Neural cell (in vitro differentiated cells): ENCODE results near the gene ATP13A1. TPM values are rescaled to one million over a fixed set of nuclear protein-coding genes. Genes with fewer than 3 reads are reported as not detected.

ENCODE experiments used
- H2AFZ ChIP-seq: fragments of 200-600, 300-800 bp; sonication (generic), shearing (Covaris generic); 2 replicates; pipeline ENCODE4 v1.6.0; 2014; ENCODE audit warnings: low read depth, mild to moderate bottlenecking, antibody characterized with exemption, low read length, moderate library complexity
- H3F3A ChIP-seq: fragments of 200-600 bp; shearing (Covaris generic); 2 replicates; pipeline ENCODE4 v1.6.1; 2016; ENCODE audit warnings: mild to moderate bottlenecking, moderate library complexity, mixed read lengths, antibody characterized with exemption, low read length; ENCODE audit not compliant: insufficient read depth, poor library complexity, severe bottlenecking
- H3K27ac ChIP-seq: fragments of 200-600, 300-800 bp; sonication (generic), shearing (Covaris generic); 2 replicates; pipeline ENCODE4 v1.5.1; 2014; ENCODE audit warnings: mild to moderate bottlenecking, low read length, moderate library complexity
- H3K27me3 ChIP-seq: fragments of 300-800, 200-600 bp; sonication (generic), shearing (Covaris generic); 2 replicates; pipeline ENCODE4 v1.6.0; 2014; ENCODE audit warnings: mild to moderate bottlenecking, low read depth, low read length, moderate library complexity; ENCODE audit not compliant: insufficient read depth
- H3K36me3 ChIP-seq: fragments of 300-800, 200-600 bp; sonication (generic), shearing (Covaris generic); 2 replicates; pipeline ENCODE4 v1.5.1; 2014; ENCODE audit warnings: mild to moderate bottlenecking, antibody characterized with exemption, low read length, moderate library complexity; ENCODE audit not compliant: insufficient read depth
- H3K4me2 ChIP-seq: fragments of 300-800, 200-600 bp; sonication (generic), shearing (Covaris generic); 2 replicates; pipeline ENCODE4 v1.6.0; 2014; ENCODE audit warnings: mild to moderate bottlenecking, low read length
- H3K4me3 ChIP-seq: fragments of 300-800, 200-600 bp; sonication (generic), shearing (Covaris generic); 2 replicates; pipeline ENCODE4 v1.5.1; 2014; ENCODE audit warnings: mild to moderate bottlenecking, low read length, moderate library complexity
- H3K79me2 ChIP-seq: fragments of 200-600 bp; shearing (Covaris generic); replicated peaks from 2 replicates; pipeline ENCODE4 v1.6.0; 2014; ENCODE audit warnings: mild to moderate bottlenecking, low read length, moderate library complexity; ENCODE audit not compliant: insufficient read depth
- H3K9ac ChIP-seq: fragments of 300-800, 200-600 bp; sonication (generic), shearing (Covaris generic); 2 replicates; pipeline ENCODE4 v1.6.1; 2016; ENCODE audit warnings: mild to moderate bottlenecking, low read length, mixed read lengths
- H3K9me2 ChIP-seq: fragments of 200-600 bp; shearing (Covaris generic); 2 replicates; pipeline ENCODE4 v1.6.1; 2016; ENCODE audit warnings: mild to moderate bottlenecking, low read length, mixed read lengths; ENCODE audit not compliant: insufficient read depth
- H3K9me3 ChIP-seq: fragments of 200-600, 300-800 bp; sonication (generic), shearing (Covaris generic); 2 replicates; pipeline ENCODE4 v1.6.1; 2016; ENCODE audit warnings: mild to moderate bottlenecking, mixed run types, low read length, moderate library complexity, mixed read lengths
- H4K20me1 ChIP-seq: fragments of 200-600 bp; shearing (Covaris generic); 2 replicates; pipeline ENCODE4 v1.6.1; 2016; ENCODE audit warnings: mild to moderate bottlenecking, mixed run types; ENCODE audit not compliant: insufficient read depth
- CTCF ChIP-seq: fragments of 450-650 bp; IDR thresholded peaks from 2 replicates; pipeline ENCODE4 v1.5.1; 2014; ENCODE audit warnings: antibody characterized with exemption, mild to moderate bottlenecking, moderate library complexity; ENCODE audit not compliant: poor library complexity, severe bottlenecking
- EP300 ChIP-seq: fragments of 450-650 bp; conservative IDR thresholded peaks from 2 replicates; pipeline ENCODE4 v1.6.1; 2014; ENCODE audit warnings: antibody characterized with exemption, mild to moderate bottlenecking, moderate library complexity; ENCODE audit not compliant: poor library complexity, severe bottlenecking
- EZH2 ChIP-seq: fragments of 200-600, 300-800 bp; shearing (Covaris generic), sonication (generic); IDR thresholded peaks from 2 replicates; pipeline ENCODE4 v1.6.1; 2014; ENCODE audit warnings: antibody characterized with exemption, low read length, borderline replicate concordance, mild to moderate bottlenecking; ENCODE audit not compliant: insufficient read depth, poor library complexity, severe bottlenecking
- MXI1 ChIP-seq: fragments of 450-650 bp; conservative IDR thresholded peaks from 2 replicates; pipeline ENCODE4 v1.6.1; 2014; ENCODE audit warnings: antibody characterized with exemption, mild to moderate bottlenecking; ENCODE audit not compliant: poor library complexity, severe bottlenecking
- POLR2AphosphoS5 ChIP-seq: IDR thresholded peaks from 2 replicates; pipeline ENCODE4 v1.6.1; 2012
- RAD21 ChIP-seq: fragments of 450-650 bp; conservative IDR thresholded peaks from 2 replicates; pipeline ENCODE4 v1.6.1; 2014; ENCODE audit warnings: antibody characterized with exemption, mild to moderate bottlenecking, moderate library complexity
- REST ChIP-seq: IDR thresholded peaks from 2 replicates; pipeline ENCODE4 v1.6.1; 2012; ENCODE audit warnings: borderline replicate concordance
- SMC3 ChIP-seq: fragments of 450-650 bp; conservative IDR thresholded peaks from 2 replicates; pipeline ENCODE4 v1.6.1; 2014; ENCODE audit warnings: antibody characterized with exemption, mild to moderate bottlenecking, moderate library complexity; ENCODE audit not compliant: poor library complexity
- TAF1 ChIP-seq: IDR thresholded peaks from 2 replicates; pipeline ENCODE4 v1.6.1; 2012; ENCODE audit warnings: low read depth
- polyA plus RNA-seq: library from polyadenylated mRNA; depleted of rRNA; stranded (reverse); fragments of >200 nt; gene quantifications from 2 replicates; pipeline ENCODE4 v1.2.3, GENCODE V29; 2014

The ATP13A1 gene
- polyA plus RNA-seq, 1 donor from 2014 or later = 63.5 TPM

- H3K27me3 ChIP-seq = no peaks in the 10 kb centered on the region
- H3K4me2 ChIP-seq = no peak overlapping the region
- no peaks in the 10 kb centered on the region for H3K9me2 ChIP-seq
- TF ChIP-seq EZH2 (no peak), POLR2AphosphoS5 (no peak), CTCF (no peak), EP300 (no peak), SMC3 (no peak), REST (no peak), MXI1 (no peak), RAD21 (no peak), TAF1 (no peak)
- no peaks in the 10 kb centered on the region for H4K20me1 ChIP-seq
- no peak overlapping the region for H3K4me3 ChIP-seq
- no peak overlapping the region for H2AFZ ChIP-seq
- peaks cover 4% of the 10 kb centered on the region for H3K79me2 ChIP-seq
- H3K27ac ChIP-seq = no peak overlapping the region
- no peak overlapping the region for H3K9ac ChIP-seq
- no peaks in the 10 kb centered on the region for H3F3A ChIP-seq
- H3K9me3 ChIP-seq = no peaks in the 10 kb centered on the region
- H3K36me3 ChIP-seq = peaks cover 2% of the 10 kb centered on the region
Measured at GRCh38 chr19:19674315-19674714, 10.8 kb upstream of the ATP13A1 start.

- H3K9ac ChIP-seq = no peak overlapping the region
- H3K36me3 ChIP-seq = no peaks in the 10 kb centered on the region
- H3K9me2 ChIP-seq = no peaks in the 10 kb centered on the region
- no peak overlapping the region for H3K27ac ChIP-seq
- TF ChIP-seq EZH2 (no peak), POLR2AphosphoS5 (no peak), TAF1 (no peak), SMC3 (no peak), MXI1 (no peak), CTCF (no peak), REST (no peak), EP300 (no peak), RAD21 (no peak)
- H3F3A ChIP-seq = no peaks in the 10 kb centered on the region
- no peak overlapping the region for H3K4me2 ChIP-seq
- H2AFZ ChIP-seq = no peak overlapping the region
- peaks cover 4% of the 10 kb centered on the region for H3K79me2 ChIP-seq
- no peaks in the 10 kb centered on the region for H3K27me3 ChIP-seq
- no peak overlapping the region for H3K4me3 ChIP-seq
- no peaks in the 10 kb centered on the region for H3K9me3 ChIP-seq
- no peaks in the 10 kb centered on the region for H4K20me1 ChIP-seq
Measured at GRCh38 chr19:19672816-19673215, 9.3 kb upstream of the ATP13A1 start.
